H1 (cell line): ENCODE results near the gene JAG2. TPM values are rescaled to one million over a fixed set of nuclear protein-coding genes. Genes with fewer than 3 reads are reported as not detected.

Experiments
- CTCF ChIA-PET: fragments of 300-600 bp; sonication (Branson Sonifier 250); formaldehyde crosslinking; loops from one replicate; lab custom pipeline; 2021; ENCODE audit not compliant: partially characterized antibody; lab: Charles Lee
- POLR2A ChIA-PET: fragments of 300-600 bp; sonication (Branson Sonifier 250); formaldehyde crosslinking; loops from one replicate; lab custom pipeline; 2021; ENCODE audit warnings: inconsistent platforms; ENCODE audit not compliant: partially characterized antibody; lab: Charles Lee
- DNase-seq, 2 experiments: peaks; one replicate each; pipeline versions ENCODE4 v3.0.0 to v3.0.0-alpha.2; 2010 to 2022; ENCODE audit warnings: low spot score in 2 of 2, low read depth in 1 of 2, mixed read lengths in 1 of 2
- FAIRE-seq: peaks from 2 replicates; lab custom pipeline; 2011; peaks lifted over from hg19 to GRCh38; lab: Jason Lieb, UNC
- H2AFZ ChIP-seq: 2 replicates; pipeline ENCODE4 v1.8.1; 2012; ENCODE audit warnings: low read length, inconsistent platforms
- H2AK5ac ChIP-seq: 2 replicates; pipeline ENCODE4 v1.6.1; 2013; ENCODE audit warnings: low read depth, low read length
- H2BK120ac ChIP-seq: replicated peaks from 2 replicates; pipeline ENCODE3; 2013; ENCODE audit warnings: low read depth, low read length, inconsistent platforms
- H2BK12ac ChIP-seq: 2 replicates; pipeline ENCODE4 v1.6.1; 2013; ENCODE audit warnings: low read depth, low read length
- H2BK15ac ChIP-seq: 2 replicates; pipeline ENCODE4 v1.6.1; 2013; ENCODE audit warnings: low read length
- H2BK20ac ChIP-seq: 2 replicates; pipeline ENCODE4 v1.6.1; 2013; ENCODE audit warnings: low read length
- H2BK5ac ChIP-seq: 2 replicates; pipeline ENCODE4 v1.6.1; 2013; ENCODE audit warnings: low read depth, low read length
- H3K14ac ChIP-seq: 2 replicates; pipeline ENCODE4 v1.6.1; 2013; ENCODE audit warnings: inconsistent platforms; ENCODE audit not compliant: insufficient read length
- H3K18ac ChIP-seq: 2 replicates; pipeline ENCODE4 v1.6.1; 2013; ENCODE audit warnings: low read length; ENCODE audit errors: extremely low read depth
- H3K23ac ChIP-seq: 2 replicates; pipeline ENCODE4 v1.6.1; 2013; ENCODE audit warnings: inconsistent platforms; ENCODE audit not compliant: insufficient read length
- H3K23me2 ChIP-seq: 2 replicates; pipeline ENCODE4 v1.6.1; 2013; ENCODE audit warnings: low read depth, low read length
- H3K27ac ChIP-seq: 2 replicates; pipeline ENCODE4 v1.6.1; 2011; ENCODE audit warnings: low read depth, low read length, inconsistent platforms
- H3K27me3 ChIP-seq, 4 experiments: replicated peaks in 1 of 4; 1 replicate in 1 of 4; 2 replicates in 3 of 4; pipeline versions ENCODE4 v1.6.1 to v1.8.1; 2011 to 2013; ENCODE audit warnings: low read length in 3 of 4, mild to moderate bottlenecking in 3 of 4, inconsistent platforms in 2 of 4, mixed read lengths in 2 of 4, moderate library complexity in 1 of 4; ENCODE audit not compliant: control insufficient read depth in 3 of 4, insufficient read depth in 3 of 4; ENCODE audit errors: extremely low read depth in 1 of 4
- H3K36me3 ChIP-seq, 4 experiments: 2 replicates each; pipeline versions ENCODE4 v1.6.1 to v1.8.1; 2011 to 2013; ENCODE audit warnings: mild to moderate bottlenecking in 4 of 4, low read length in 3 of 4, moderate library complexity in 2 of 4, control low read depth in 1 of 4, inconsistent platforms in 1 of 4; ENCODE audit not compliant: insufficient read depth in 4 of 4, control insufficient read depth in 2 of 4
- H3K4ac ChIP-seq: replicated peaks from 2 replicates; pipeline ENCODE3; 2013; ENCODE audit warnings: low read length, low read depth, mixed read lengths, inconsistent platforms; ENCODE audit not compliant: insufficient read length
- H3K4me1 ChIP-seq, 4 experiments: replicated peaks in 1 of 4; 1 replicate in 1 of 4; 2 replicates in 3 of 4; pipeline versions ENCODE4 v1.6.1 to v1.8.1; 2011 to 2013; ENCODE audit warnings: low read length in 3 of 4, inconsistent platforms in 2 of 4, mixed read lengths in 1 of 4; ENCODE audit not compliant: insufficient read depth in 4 of 4, control insufficient read depth in 3 of 4
- H3K4me2 ChIP-seq, 2 experiments: 2 replicates each; pipeline versions ENCODE4 v1.6.1 to v1.8.1; 2011 to 2013; ENCODE audit warnings: low read depth in 2 of 2, low read length in 2 of 2, control low read depth in 1 of 2, inconsistent platforms in 1 of 2, mild to moderate bottlenecking in 1 of 2; ENCODE audit not compliant: insufficient read depth in 1 of 2
- H3K4me3 ChIP-seq, 4 experiments: fragments of 200-600, 300-600 bp in 1 of 4; sonication (generic), shearing (Covaris generic), sonication (Bioruptor Twin) in 1 of 4; 2 replicates each; pipeline versions ENCODE4 v1.5.1 to v1.8.1; 2011 to 2016; ENCODE audit warnings: low read length in 4 of 4, low read depth in 3 of 4, control low read depth in 2 of 4, inconsistent platforms in 2 of 4, mild to moderate bottlenecking in 2 of 4, mixed read lengths in 1 of 4, moderate library complexity in 1 of 4; ENCODE audit not compliant: insufficient read depth in 2 of 4; ENCODE audit errors: extremely low read depth in 1 of 4
- H3K56ac ChIP-seq: replicated peaks from 2 replicates; pipeline ENCODE3; 2013; ENCODE audit warnings: low read depth, mild to moderate bottlenecking, mixed read lengths, low read length, inconsistent platforms; ENCODE audit not compliant: insufficient read length
- H3K79me1 ChIP-seq: 2 replicates; pipeline ENCODE4 v1.6.1; 2013; ENCODE audit warnings: low read depth, low read length, control low read depth
- H3K79me2 ChIP-seq, 2 experiments: 2 replicates each; pipeline versions ENCODE4 v1.6.1 to v1.8.1; 2012 to 2013; ENCODE audit warnings: low read length in 2 of 2, mild to moderate bottlenecking in 2 of 2, inconsistent platforms in 1 of 2; ENCODE audit not compliant: insufficient read depth in 2 of 2, control insufficient read depth in 1 of 2
- H3K9ac ChIP-seq, 4 experiments: replicated peaks in 1 of 4; 1 replicate in 1 of 4; 2 replicates in 3 of 4; pipeline versions ENCODE4 v1.6.1 to v1.8.1; 2011 to 2013; ENCODE audit warnings: low read depth in 3 of 4, low read length in 3 of 4, control low read depth in 2 of 4, mild to moderate bottlenecking in 2 of 4, moderate library complexity in 2 of 4, inconsistent platforms in 1 of 4; ENCODE audit errors: extremely low read depth in 1 of 4
- H3K9me3 ChIP-seq, 2 experiments: 2 replicates each; pipeline versions ENCODE4 v1.6.1 to v1.8.1; 2012 to 2013; ENCODE audit warnings: mild to moderate bottlenecking in 2 of 2, moderate library complexity in 2 of 2, control low read depth in 1 of 2, inconsistent platforms in 1 of 2, low read depth in 1 of 2, low read length in 1 of 2, mixed read lengths in 1 of 2; ENCODE audit not compliant: insufficient read depth in 2 of 2
- H4K20me1 ChIP-seq, 2 experiments: replicated peaks in 1 of 2; 2 replicates each; pipeline versions ENCODE3 to v1.8.1; 2011 to 2013; ENCODE audit warnings: inconsistent platforms in 2 of 2, low read length in 2 of 2, mild to moderate bottlenecking in 1 of 2; ENCODE audit not compliant: insufficient read depth in 2 of 2, control insufficient read depth in 1 of 2
- H4K5ac ChIP-seq: 2 replicates; pipeline ENCODE4 v1.6.1; 2013; ENCODE audit warnings: low read length, low read depth, mixed read lengths, inconsistent platforms; ENCODE audit not compliant: insufficient read length
- H4K8ac ChIP-seq: 2 replicates; pipeline ENCODE4 v1.8.0; 2013; ENCODE audit warnings: mild to moderate bottlenecking, moderate library complexity, low read length, inconsistent platforms; ENCODE audit not compliant: insufficient read depth; ENCODE audit errors: extremely low read depth
- H4K91ac ChIP-seq: replicated peaks from 2 replicates; pipeline ENCODE3; 2013; ENCODE audit warnings: low read length, mixed read lengths, inconsistent platforms; ENCODE audit not compliant: insufficient read length
- CBX5 ChIP-seq: fragments of 300-800, 300-1000 bp; sonication (generic); IDR thresholded peaks from 2 replicates; pipeline ENCODE4 v1.7.1; 2016; ENCODE audit warnings: antibody characterized with exemption, low read length, low read depth
- CEBPB ChIP-seq: IDR thresholded peaks from 2 replicates; pipeline ENCODE4 v1.6.1; 2012; ENCODE audit warnings: low read depth, low read length
- GTF2F1 ChIP-seq: IDR thresholded peaks from 2 replicates; pipeline ENCODE4 v1.6.1; 2012; ENCODE audit warnings: low read depth, low read length, improper control_type of control experiment, borderline replicate concordance
- HDAC2 ChIP-seq, 2 experiments: fragments of 300-600 bp in 1 of 2; sonication (generic) in 1 of 2; IDR thresholded peaks; 2 replicates each; pipeline ENCODE4 v1.6.1; 2011 to 2012; ENCODE audit warnings: low read depth in 2 of 2, low read length in 2 of 2, mild to moderate bottlenecking in 2 of 2, moderate library complexity in 2 of 2, borderline replicate concordance in 1 of 2, inconsistent platforms in 1 of 2
- KDM4A ChIP-seq: IDR thresholded peaks from one replicate; pipeline ENCODE4 v1.7.1; 2012; ENCODE audit warnings: low read depth, mild to moderate bottlenecking, moderate library complexity, low read length, inconsistent platforms; ENCODE audit not compliant: severe bottlenecking
- KDM5A ChIP-seq: fragments of 200-600 bp; IDR thresholded peaks from 2 replicates; pipeline ENCODE4 v1.7.1; 2012; ENCODE audit warnings: mild to moderate bottlenecking, low read length, inconsistent platforms, mixed read lengths
- NANOG ChIP-seq: IDR thresholded peaks from 2 replicates; pipeline ENCODE4 v1.6.1; 2011; ENCODE audit warnings: low read length, low read depth, mild to moderate bottlenecking, inconsistent platforms; ENCODE audit not compliant: insufficient read depth, poor library complexity, severe bottlenecking
- SAP30 ChIP-seq: fragments of 300-600 bp; sonication (generic); IDR thresholded peaks from 2 replicates; pipeline ENCODE4 v1.7.1; 2012; ENCODE audit warnings: low read length, moderate library complexity, mild to moderate bottlenecking, inconsistent platforms; ENCODE audit not compliant: insufficient read depth, insufficient replicate concordance
- SIRT6 ChIP-seq: IDR thresholded peaks from one replicate; pipeline ENCODE4 v1.7.1; 2012; ENCODE audit warnings: low read length, inconsistent platforms
- SP2 ChIP-seq: IDR thresholded peaks from 2 replicates; pipeline ENCODE4 v1.6.1; 2012; ENCODE audit warnings: mild to moderate bottlenecking, low read length, inconsistent platforms
- SUZ12 ChIP-seq: fragments of 200-600 bp; sonication (generic); IDR thresholded peaks from 2 replicates; pipeline ENCODE4 v1.6.1; 2012; ENCODE audit warnings: mild to moderate bottlenecking, inconsistent platforms, low read length, moderate library complexity, mixed read lengths
- WGBS, 2 experiments: shearing (Covaris generic) in 1 of 2; methylation state at CpG; one replicate each; pipeline versions ENCODE4 v1.1.6 to v1.1.7; 2013 to 2015; ENCODE audit warnings: low lambda C conversion rate in 2 of 2, mixed read lengths in 2 of 2, inconsistent platforms in 1 of 2, low coverage in 1 of 2, missing lambda C conversion rate in 1 of 2; ENCODE audit not compliant: insufficient replicate concordance in 2 of 2, insufficient coverage in 1 of 2, insufficient read length in 1 of 2; ENCODE audit errors: extremely low coverage in 1 of 2, missing lambda C conversion rate in 1 of 2; 5-methylcytosine and 5-hydroxymethylcytosine counted together
- polyA plus RNA-seq, 7 experiments: library from polyadenylated mRNA; depleted of rRNA in 3 of 7; stranded (reverse) in 5 of 7; unstranded in 2 of 7; fragments of >200 nt in 5 of 7; fragments of 200-250 nt in 2 of 7; gene quantifications; 1 replicate in 5 of 7; 2 replicates in 1 of 7; 4 replicates in 1 of 7; pipeline versions ENCODE4 v1.2.1 to v1.2.3, GENCODE V29; 2011 to 2013; ENCODE audit warnings: missing spikeins in 2 of 7, mixed read lengths in 2 of 7
- total RNA-seq: library from RNA; stranded (reverse); fragmentation: NEBNext Ultra II Directional; extraction: Animal tissue kit (Norgen Biotek cat#: 25700); gene quantifications from 2 replicates; pipeline ENCODE4 v1.2.1, GENCODE V29; 2021
- TF ChIP-seq, protein P1 (sequence below): IDR thresholded peaks from 2 replicates; pipeline ENCODE4 v1.6.1; 2011; ENCODE audit warnings: low read depth, mild to moderate bottlenecking, low read length; ENCODE audit not compliant: insufficient read depth

The JAG2 gene
- total and polyA plus RNA-seq, 2 of the 8 experiments (the other 6 are each of a cell fraction or from before 2014, with no cell fraction given): 2.8 to 6.2 TPM

DNA sequence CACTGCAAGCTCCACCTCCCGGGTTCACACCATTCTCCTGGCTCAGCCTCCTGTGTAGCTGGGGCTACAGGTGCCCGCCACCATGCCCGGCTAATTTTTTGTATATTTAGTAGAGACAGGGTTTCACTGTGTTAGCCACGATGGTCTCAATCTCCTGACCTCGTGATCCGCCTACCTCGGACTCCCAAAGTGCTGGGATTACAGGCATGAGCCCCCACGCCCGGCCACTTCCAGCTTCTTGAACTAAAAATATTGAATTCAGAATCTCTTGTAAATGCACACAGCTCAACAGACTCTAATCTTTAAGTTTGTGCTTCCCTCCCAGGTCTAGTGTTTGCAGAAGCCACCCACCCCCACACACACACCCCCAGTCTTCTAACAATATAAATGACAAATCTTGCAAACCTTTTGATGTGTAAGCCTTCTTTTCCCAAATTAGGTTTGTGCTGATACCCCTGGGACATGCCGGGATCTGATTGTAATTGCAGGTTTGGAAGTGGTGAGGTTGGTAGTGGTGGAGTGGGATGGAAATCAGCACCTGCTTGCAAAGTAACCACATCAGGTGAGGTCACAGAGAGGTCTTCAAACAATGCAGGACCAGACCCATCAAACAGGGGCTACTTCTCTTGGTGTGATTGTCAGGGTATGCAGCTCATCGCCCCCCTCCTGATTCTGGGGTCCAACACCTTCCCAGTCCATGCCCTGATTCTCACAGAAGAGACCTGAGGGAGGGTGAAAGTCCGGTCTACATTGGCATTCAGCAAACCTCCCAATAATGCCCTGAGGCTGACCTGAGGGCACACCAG lies 51.9 kb downstream of the JAG2 start:
- no peaks in the 10 kb centered on the region for H3K27me3 ChIP-seq
- ChIA-PET POLR2A (no interaction called here), CTCF (interaction anchor here (0.6 to 1.6 kb wide), 5 partner anchors 8 to 54 kb away, joined by 3 to 5 read pairs (median 3); no protein-coding TSS in a partner anchor)
- H3K23me2 ChIP-seq: no peaks in the 10 kb centered on the region
- FAIRE-seq (no peak), DNase-seq (no peak)
- no peak overlapping the region for H3K4me2 ChIP-seq
- H3K79me2 ChIP-seq: no peaks in the 10 kb centered on the region
- no peaks in the 10 kb centered on the region for H3K36me3 ChIP-seq
- 87% methylated on average over 12 of the region's 12 CpGs; no CpG with 5 or more reads in 1 of the 2 experiments for WGBS, 2 experiments
- no peak overlapping the region for H2AFZ ChIP-seq
- H3K23ac ChIP-seq: no peak overlapping the region
- no peak overlapping the region for H3K4me3 ChIP-seq
- no peak overlapping the region for H4K8ac ChIP-seq
- no peak overlapping the region for H3K14ac ChIP-seq
- H3K27ac ChIP-seq: no peak overlapping the region
- H4K5ac ChIP-seq: no peak overlapping the region
- no peak overlapping the region for H3K9ac ChIP-seq
- H2BK5ac ChIP-seq: no peak overlapping the region
- no peak overlapping the region for H3K18ac ChIP-seq
- no peak overlapping the region for H3K4ac ChIP-seq
- peaks cover 14 to 20% of the 10 kb centered on the region in 2 experiments for H3K9me3 ChIP-seq
- no peak overlapping the region for H2BK15ac ChIP-seq
- no peak overlapping the region for H4K91ac ChIP-seq
- no peaks in the 10 kb centered on the region for H4K20me1 ChIP-seq
- no peak overlapping the region for H2BK12ac ChIP-seq
- no peak overlapping the region for H2AK5ac ChIP-seq
- H2BK20ac ChIP-seq: no peak overlapping the region
- H3K56ac ChIP-seq: no peak overlapping the region
- H2BK120ac ChIP-seq: no peak overlapping the region
- H3K79me1 ChIP-seq: no peaks in the 10 kb centered on the region
- H3K4me1 ChIP-seq: no peaks in the 10 kb centered on the region
- TF ChIP-seq SP2 (no peak), SAP30 (no peak), SUZ12 (no peak), SIRT6 (no peak), CEBPB (no peak), GTF2F1 (no peak), KDM5A (no peak), KDM4A (no peak), NANOG (no peak), CBX5 (no peak), HDAC2 (IDR thresholded peaks at IDR 0.05; ENCODE audit: borderline replicate concordance in 1 of 2, low read depth in 2 of 2, low read length in 2 of 2) (no peak)
- TF ChIP-seq, protein P1, sequence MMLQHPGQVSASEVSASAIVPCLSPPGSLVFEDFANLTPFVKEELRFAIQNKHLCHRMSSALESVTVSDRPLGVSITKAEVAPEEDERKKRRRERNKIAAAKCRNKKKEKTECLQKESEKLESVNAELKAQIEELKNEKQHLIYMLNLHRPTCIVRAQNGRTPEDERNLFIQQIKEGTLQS: no peak
